ENCODE results near the gene CACNA1I.

Gene CACNA1I

GRCh38 chr22:39625569-39626537, 55.3 kb downstream of the CACNA1I start:
- DNase-seq = no peak

DNA sequence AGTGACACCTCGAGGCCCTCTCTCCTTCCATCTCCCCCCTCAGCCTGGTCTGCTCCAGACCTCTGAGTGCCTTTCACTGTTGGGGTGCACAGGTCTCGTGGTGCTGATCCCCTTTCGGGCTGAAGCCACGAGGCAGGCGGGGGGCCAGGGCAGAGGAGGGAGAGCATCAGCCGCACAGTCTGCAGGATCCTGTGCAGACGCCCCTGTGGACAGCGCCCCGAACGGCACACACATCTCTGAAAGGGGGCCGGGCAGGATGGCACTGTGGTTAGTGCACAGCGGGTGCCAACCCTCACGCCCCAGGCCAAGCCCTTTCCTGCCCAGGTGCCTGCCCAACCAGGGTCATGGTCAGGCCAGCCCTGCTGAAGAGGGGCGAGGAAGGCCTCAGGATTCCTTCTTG, 56.7 kb downstream of the CACNA1I start:
- no peak for DNase-seq

GRCh38 chr22:39627865-39628562, 57.5 kb downstream of the CACNA1I start:
- no peak for DNase-seq

DNA sequence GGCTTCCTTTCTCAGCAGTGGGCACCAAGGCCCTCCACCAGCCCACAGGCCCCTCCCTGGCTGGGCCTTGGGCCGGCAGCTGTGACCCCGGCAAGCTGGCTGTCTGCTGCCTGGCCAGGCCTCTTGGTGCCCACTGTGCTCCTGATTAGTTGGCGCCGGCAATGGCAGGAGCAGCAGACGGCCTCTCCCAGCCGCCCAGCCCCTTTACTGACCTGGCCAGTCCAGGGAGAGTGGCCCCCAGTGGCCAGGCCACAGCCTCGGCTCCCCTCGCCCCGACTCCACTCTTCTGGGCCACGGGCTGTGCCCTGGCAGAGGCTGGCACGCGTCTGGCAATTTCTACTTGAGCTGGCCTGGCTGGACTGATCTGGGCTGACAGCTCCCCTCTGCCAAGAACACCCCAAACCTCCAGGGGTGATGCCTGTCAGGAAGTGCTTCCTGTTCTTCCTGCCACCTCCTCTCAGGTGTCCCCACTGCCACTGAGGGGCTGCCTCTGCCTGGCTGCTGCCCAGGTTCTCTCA, 58.1 kb downstream of the CACNA1I start:
- no peak for DNase-seq

DNA sequence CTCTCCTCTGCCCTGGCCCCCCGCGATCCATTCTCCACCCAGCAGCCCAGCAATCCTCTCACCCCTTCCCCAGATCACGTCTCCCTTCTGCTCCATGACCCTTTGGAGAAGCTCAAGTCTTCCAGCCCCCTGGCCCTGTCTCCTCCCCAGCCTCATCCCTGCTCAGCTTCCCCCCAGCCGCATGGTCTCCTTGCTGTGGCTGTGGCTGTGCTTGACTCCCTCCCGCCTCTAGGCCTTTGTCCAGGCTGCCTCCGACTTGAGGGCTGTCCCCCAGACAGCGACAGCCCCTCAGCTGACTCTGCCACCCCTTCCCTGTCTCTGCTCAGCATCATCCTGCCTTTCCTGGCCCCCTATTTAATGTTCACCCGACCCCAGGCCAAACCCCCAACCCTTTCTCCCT, 59.3 kb downstream of the CACNA1I start:
- DNase-seq = no peak

GRCh38 chr22:39630721-39631120, 60.2 kb downstream of the CACNA1I start:
- DNase-seq = no peak

- no peak for DNase-seq
Measured at GRCh38 chr22:39631381-39632286, 61.1 kb downstream of the CACNA1I start.

- DNase-seq = peak; percentile 86
Measured at GRCh38 chr22:39634530-39635405, 64.2 kb downstream of the CACNA1I start.

- DNase-seq = no peak
Measured at GRCh38 chr22:39635719-39636118, 65.2 kb downstream of the CACNA1I start.

- no peak for DNase-seq
Measured at GRCh38 chr22:39638958-39639357, 68.4 kb downstream of the CACNA1I start.

- no peak for DNase-seq
Measured at GRCh38 chr22:39641660-39642310, 71.2 kb downstream of the CACNA1I start.

DNA sequence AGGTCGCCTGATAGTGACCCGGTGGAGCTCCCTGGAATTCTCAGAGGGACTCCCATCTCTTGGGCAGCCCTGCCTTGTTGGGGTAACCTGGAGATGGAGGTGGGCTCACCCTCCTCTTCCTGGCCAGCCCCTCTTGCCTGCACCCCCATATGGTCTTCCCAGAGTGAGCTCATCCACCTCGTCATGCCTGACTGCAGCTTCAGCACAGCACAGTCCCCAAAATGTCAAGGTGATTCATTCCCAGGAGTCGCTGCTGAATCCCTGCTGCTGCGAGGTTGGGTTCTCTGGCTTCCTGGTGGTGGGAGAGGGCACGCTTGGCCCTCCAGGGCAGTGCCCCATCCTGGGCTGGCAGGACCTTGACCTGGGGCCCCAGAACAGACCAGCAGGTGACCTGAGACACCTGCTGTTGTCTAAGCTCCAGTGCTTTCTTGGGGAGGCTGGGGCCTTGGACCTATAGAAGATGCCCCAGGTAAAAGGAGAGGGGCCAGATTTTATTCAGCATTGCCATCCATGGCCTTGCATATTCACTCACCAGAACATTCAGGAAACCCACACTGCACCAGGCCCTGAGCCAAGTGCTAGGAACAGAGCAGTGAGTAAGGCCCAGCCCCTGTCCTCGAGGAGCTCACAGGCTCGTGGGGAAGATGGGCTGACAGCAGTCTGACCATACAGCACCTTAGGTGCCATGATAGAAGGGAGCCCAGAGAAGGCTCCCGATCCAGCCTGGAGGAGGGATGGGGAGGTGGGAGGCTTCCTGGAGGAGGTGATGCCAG, 72.9 kb downstream of the CACNA1I start:
- no peak for DNase-seq

- DNase-seq = no peak
Measured at GRCh38 chr22:39645532-39645931, 75.0 kb downstream of the CACNA1I start.

- no peak for DNase-seq
Measured at GRCh38 chr22:39646398-39647063, 76.0 kb downstream of the CACNA1I start.

- no peak for DNase-seq
Measured at GRCh38 chr22:39647836-39648629, 77.5 kb downstream of the CACNA1I start.

GRCh38 chr22:39648630-39648950, 78.0 kb downstream of the CACNA1I start:
- no peak for DNase-seq

GRCh38 chr22:39649500-39650089, 79.0 kb downstream of the CACNA1I start:
- DNase-seq = no peak
